HG03108 (cell line): ENCODE measurements around the gene SLC13A2.
"Not testable (repeated sequence)": the region's sequence is repeated elsewhere in the genome, so short reads cannot be mapped to it uniquely, and the experiment has no call there.

Experiments used
- ATAC-seq: cut with Tn5 transposase; IDR thresholded peaks from one replicate; pipeline ENCODE4 v1.9.1; 2021; ENCODE audit warnings: moderate library complexity; ENCODE audit not compliant: unreplicated experiment

Gene SLC13A2

GRCh38 chr17:28473542-28473941 lies at the start of gene SLC13A2:
TSS of gene SLC13A2 (plus strand) at chr17:28473644. CDS start at chr17:28473713, 69 bp downstream.
- no peak for ATAC-seq

GRCh38 chr17:28425206-28425605 lies 48.2 kb upstream of the SLC13A2 start:
- ATAC-seq, result no peak

GRCh38 chr17:28426081-28426519 lies 47.3 kb upstream of the SLC13A2 start:
- ATAC-seq, result no peak

GRCh38 chr17:28427371-28427770 lies 46.1 kb upstream of the SLC13A2 start:
- ATAC-seq, result no peak

GRCh38 chr17:28427982-28428381 lies 45.5 kb upstream of the SLC13A2 start:
- ATAC-seq, result not testable (repeated sequence)

GRCh38 chr17:28433721-28434120 lies 39.7 kb upstream of the SLC13A2 start:
- no peak for ATAC-seq

- ATAC-seq, result not testable (repeated sequence)
These were observed 39.1 kb upstream of the SLC13A2 start for GRCh38 chr17:28434326-28434725.

- ATAC-seq, result no peak
These were observed 29.4 kb upstream of the SLC13A2 start for GRCh38 chr17:28443901-28444638.

GRCh38 chr17:28446716-28447395 lies 26.6 kb upstream of the SLC13A2 start:
- no peak for ATAC-seq

GRCh38 chr17:28447396-28447760 lies 26.1 kb upstream of the SLC13A2 start:
- ATAC-seq, result no peak

- ATAC-seq, result no peak
These were observed 23.6 kb upstream of the SLC13A2 start for GRCh38 chr17:28449859-28450258.

- no peak for ATAC-seq
These were observed 15.6 kb upstream of the SLC13A2 start for GRCh38 chr17:28457890-28458289.

- ATAC-seq, result not testable (repeated sequence)
These were observed 14.6 kb upstream of the SLC13A2 start for GRCh38 chr17:28458881-28459280.

- ATAC-seq, result no peak
These were observed 12.5 kb upstream of the SLC13A2 start for GRCh38 chr17:28460901-28461300.

- ATAC-seq, result no peak
These were observed 7.4 kb upstream of the SLC13A2 start for GRCh38 chr17:28466001-28466400.

GRCh38 chr17:28466521-28467048 lies 6.9 kb upstream of the SLC13A2 start:
- ATAC-seq, result no peak

- no peak for ATAC-seq
These were observed 5.9 kb upstream of the SLC13A2 start for GRCh38 chr17:28467456-28468025.

GRCh38 chr17:28468033-28468735 lies 5.3 kb upstream of the SLC13A2 start:
- ATAC-seq, result not testable (repeated sequence)

- ATAC-seq, result peak; percentile 85
These were observed 4.7 kb upstream of the SLC13A2 start for GRCh38 chr17:28468781-28469180.

- ATAC-seq, result no peak
These were observed 4.1 kb upstream of the SLC13A2 start for GRCh38 chr17:28469376-28469775.

GRCh38 chr17:28470266-28470913 lies 3.1 kb upstream of the SLC13A2 start:
- ATAC-seq, result no peak
